CD8-positive, alpha-beta memory T cell (primary cell): ENCODE measurements around the gene TIAM2. TPM values are rescaled to one million over a fixed set of nuclear protein-coding genes. Genes with fewer than 3 reads are reported as not detected.
A peak's percentile ranks its signal among the peaks of the same experiment; 100 is the strongest.
"Not testable (repeated sequence)": the region's sequence is repeated elsewhere in the genome, so short reads cannot be mapped to it uniquely, and the experiment has no call there.

Experiments
- CTCF ChIA-PET: fragments of 350-600 bp; sonication (Branson Sonifier 250); formaldehyde crosslinking; loops from one replicate; lab custom pipeline; 2021; ENCODE audit warnings: antibody characterized with exemption; lab: Charles Lee
- POLR2A ChIA-PET: fragments of 350-600 bp; sonication (Branson Sonifier 250); formaldehyde crosslinking; loops from one replicate; lab custom pipeline; 2021; ENCODE audit warnings: antibody characterized with exemption; lab: Charles Lee
- DNase-seq, 5 donors: peaks; one replicate each; pipeline versions ENCODE4 v3.0.0 to v3.0.0-alpha.2; 2020 to 2022; ENCODE audit warnings: mixed read lengths in 1 of 5
- H3K27ac ChIP-seq: one replicate; pipeline ENCODE4 v1.7.0; 2013; ENCODE audit warnings: low read depth, mild to moderate bottlenecking, low read length, moderate library complexity
- H3K27me3 ChIP-seq: 2 replicates; pipeline ENCODE4 v1.7.0; 2013; ENCODE audit warnings: low read length, mild to moderate bottlenecking; ENCODE audit not compliant: insufficient read depth, poor library complexity, severe bottlenecking
- H3K36me3 ChIP-seq: 2 replicates; pipeline ENCODE4 v1.7.0; 2013; ENCODE audit warnings: mild to moderate bottlenecking, low read length, moderate library complexity; ENCODE audit not compliant: insufficient read depth
- H3K4me1 ChIP-seq: 2 replicates; pipeline ENCODE4 v1.7.0; 2013; ENCODE audit warnings: mild to moderate bottlenecking, low read length, moderate library complexity; ENCODE audit not compliant: insufficient read depth
- H3K4me3 ChIP-seq: 2 replicates; pipeline ENCODE4 v1.7.0; 2013; ENCODE audit warnings: mild to moderate bottlenecking, low read length
- H3K9me3 ChIP-seq: 2 replicates; pipeline ENCODE4 v1.7.0; 2013; ENCODE audit warnings: mild to moderate bottlenecking, low read length
- H3K27ac Mint-ChIP-seq, 8 donors: one replicate each; pipeline ENCODE4 v1.8.0; 2020 to 2021; ENCODE audit warnings: mixed read lengths in 8 of 8, mild to moderate bottlenecking in 6 of 8, inconsistent platforms in 3 of 8, moderate library complexity in 3 of 8
- H3K27me3 Mint-ChIP-seq, 2 donors: one replicate each; pipeline ENCODE4 v1.8.0; 2020 to 2021; ENCODE audit warnings: mixed read lengths in 2 of 2, mild to moderate bottlenecking in 1 of 2, moderate library complexity in 1 of 2
- H3K36me3 Mint-ChIP-seq, 3 donors: one replicate each; pipeline ENCODE4 v1.8.0; 2020 to 2021; ENCODE audit warnings: mixed read lengths in 3 of 3, inconsistent platforms in 1 of 3, mild to moderate bottlenecking in 1 of 3
- H3K4me1 Mint-ChIP-seq, 3 donors: one replicate each; pipeline ENCODE4 v1.8.0; 2020 to 2021; ENCODE audit warnings: mixed read lengths in 3 of 3, inconsistent platforms in 1 of 3, mild to moderate bottlenecking in 1 of 3
- H3K4me3 Mint-ChIP-seq, 7 donors: one replicate each; pipeline ENCODE4 v1.8.0; 2020 to 2021; ENCODE audit warnings: mixed read lengths in 7 of 7, mild to moderate bottlenecking in 6 of 7, moderate library complexity in 4 of 7, inconsistent platforms in 2 of 7
- H3K9me3 Mint-ChIP-seq, 5 donors: one replicate each; pipeline ENCODE4 v1.8.0; 2020 to 2022; ENCODE audit warnings: mixed read lengths in 5 of 5, mild to moderate bottlenecking in 3 of 5, moderate library complexity in 2 of 5, inconsistent platforms in 1 of 5
- polyA plus RNA-seq: library from polyadenylated mRNA; unstranded; fragments of 300-500 nt; fragmentation: Illumina TruSeq; gene quantifications from one replicate; pipeline ENCODE4 v1.2.3, GENCODE V29; 2021
- total RNA-seq, 2 experiments: library from RNA; stranded (reverse); gene quantifications; one replicate each; pipeline ENCODE4 v1.2.3, GENCODE V29; 2021

The TIAM2 gene
- total and polyA plus RNA-seq, 3 experiments from 2014 or later, result 1.1 to 31.1 (median 24.5) TPM

GRCh38 chr6:155004576-155005372 lies 9.7 kb downstream of the TIAM2 start:
- H3K27me3 Mint-ChIP-seq, result peaks cover 3 to 8% of the 10 kb centered on the region in 2 donors
- H3K4me1 Mint-ChIP-seq, result no peaks in the 10 kb centered on the region
- no peak for DNase-seq
- H3K36me3 Mint-ChIP-seq, result no peaks in the 10 kb centered on the region
- Histone ChIP-seq H3K27ac (no peak overlapping the region), H3K9me3 (no peaks in the 10 kb centered on the region), H3K4me3 (no peak overlapping the region), H3K36me3 (no peaks in the 10 kb centered on the region), H3K4me1 (no peaks in the 10 kb centered on the region), H3K27me3 (no peaks in the 10 kb centered on the region)
- no peak overlapping the region for H3K4me3 Mint-ChIP-seq
- ChIA-PET CTCF (no interaction called here), POLR2A (no interaction called here)
- no peak overlapping the region for H3K27ac Mint-ChIP-seq
- no peaks in the 10 kb centered on the region for H3K9me3 Mint-ChIP-seq

GRCh38 chr6:155008625-155009024 lies 13.5 kb downstream of the TIAM2 start:
- H3K4me1 ChIP-seq, result no peaks in the 10 kb centered on the region
- CTCF ChIA-PET, result no interaction called here
- no peaks in the 10 kb centered on the region for H3K36me3 ChIP-seq
- Mint-ChIP-seq H3K4me1 (no peaks in the 10 kb centered on the region), H3K36me3 (no peaks in the 10 kb centered on the region), H3K9me3 (no peaks in the 10 kb centered on the region), H3K4me3 (no peak overlapping the region), H3K27me3 (no peaks in the 10 kb centered on the region), H3K27ac (peak overlapping the region in 1 of 8 donors; percentile 51)
- H3K27ac ChIP-seq, result no peak overlapping the region
- no peaks in the 10 kb centered on the region for H3K9me3 ChIP-seq
- POLR2A ChIA-PET, result no interaction called here
- no peaks in the 10 kb centered on the region for H3K27me3 ChIP-seq
- no peak overlapping the region for H3K4me3 ChIP-seq
- no peak for DNase-seq

- Mint-ChIP-seq H3K4me3 (no peak overlapping the region), H3K36me3 (no peaks in the 10 kb centered on the region), H3K9me3 (no peaks in the 10 kb centered on the region), H3K4me1 (no peaks in the 10 kb centered on the region), H3K27me3 (peaks cover 0 to 3% of the 10 kb centered on the region in 2 donors), H3K27ac (no peak overlapping the region)
- ChIA-PET CTCF (interaction anchor here (1.4 kb wide), 1 partner anchor 8 kb away, joined by 3 read pairs; no protein-coding TSS in a partner anchor), POLR2A (no interaction called here)
- no peak overlapping the region for H3K4me3 ChIP-seq
- no peak overlapping the region for H3K27ac ChIP-seq
- H3K27me3 ChIP-seq, result no peaks in the 10 kb centered on the region
- no peaks in the 10 kb centered on the region for H3K36me3 ChIP-seq
- no peaks in the 10 kb centered on the region for H3K4me1 ChIP-seq
- no peak for DNase-seq
- H3K9me3 ChIP-seq, result no peaks in the 10 kb centered on the region
Observed at GRCh38 chr6:155010940-155011339, 15.8 kb downstream of the TIAM2 start.

GRCh38 chr6:155011809-155012291 lies 16.7 kb downstream of the TIAM2 start:
- Mint-ChIP-seq H3K36me3 (no peaks in the 10 kb centered on the region), H3K27ac (no peak overlapping the region), H3K4me1 (no peaks in the 10 kb centered on the region), H3K27me3 (peaks cover 0 to 3% of the 10 kb centered on the region in 2 donors), H3K4me3 (no peak overlapping the region), H3K9me3 (no peaks in the 10 kb centered on the region)
- H3K4me3 ChIP-seq, result no peak overlapping the region
- no peaks in the 10 kb centered on the region for H3K27me3 ChIP-seq
- POLR2A ChIA-PET, result no interaction called here
- no peak for DNase-seq
- no peaks in the 10 kb centered on the region for H3K36me3 ChIP-seq
- CTCF ChIA-PET, result interaction anchor here (1.4 kb wide), 1 partner anchor 7 kb away, joined by 3 read pairs; no protein-coding TSS in a partner anchor
- no peaks in the 10 kb centered on the region for H3K4me1 ChIP-seq
- no peak overlapping the region for H3K27ac ChIP-seq
- no peaks in the 10 kb centered on the region for H3K9me3 ChIP-seq

GRCh38 chr6:155013457-155013876 lies 18.4 kb downstream of the TIAM2 start:
- Histone ChIP-seq H3K9me3 (no peaks in the 10 kb centered on the region), H3K27ac (no peak overlapping the region), H3K4me3 (no peak overlapping the region), H3K27me3 (no peaks in the 10 kb centered on the region), H3K36me3 (no peaks in the 10 kb centered on the region), H3K4me1 (no peaks in the 10 kb centered on the region)
- H3K9me3 Mint-ChIP-seq, result no peaks in the 10 kb centered on the region
- POLR2A ChIA-PET, result no interaction called here
- H3K27ac Mint-ChIP-seq, result no peak overlapping the region
- no peaks in the 10 kb centered on the region for H3K4me1 Mint-ChIP-seq
- no peaks in the 10 kb centered on the region for H3K36me3 Mint-ChIP-seq
- CTCF ChIA-PET, result no interaction called here
- H3K4me3 Mint-ChIP-seq, result no peak overlapping the region
- DNase-seq, result no peak
- peaks cover 0 to 3% of the 10 kb centered on the region in 2 donors for H3K27me3 Mint-ChIP-seq

- no peaks in the 10 kb centered on the region for H3K4me1 ChIP-seq
- ChIA-PET POLR2A (no interaction called here), CTCF (no interaction called here)
- no peak overlapping the region for H3K27ac ChIP-seq
- Mint-ChIP-seq H3K4me3 (no peak overlapping the region), H3K27ac (no peak overlapping the region), H3K9me3 (no peaks in the 10 kb centered on the region), H3K4me1 (no peaks in the 10 kb centered on the region), H3K36me3 (no peaks in the 10 kb centered on the region), H3K27me3 (peaks cover 0 to 4% of the 10 kb centered on the region in 2 donors)
- no peak for DNase-seq
- no peak overlapping the region for H3K4me3 ChIP-seq
- H3K36me3 ChIP-seq, result no peaks in the 10 kb centered on the region
- H3K9me3 ChIP-seq, result no peaks in the 10 kb centered on the region
- H3K27me3 ChIP-seq, result no peaks in the 10 kb centered on the region
Observed at GRCh38 chr6:155014137-155014536, 19.0 kb downstream of the TIAM2 start.

GRCh38 chr6:155014670-155015300 lies 19.7 kb downstream of the TIAM2 start:
- Histone ChIP-seq H3K4me3 (no peak overlapping the region), H3K27me3 (no peaks in the 10 kb centered on the region), H3K36me3 (no peaks in the 10 kb centered on the region), H3K9me3 (no peaks in the 10 kb centered on the region), H3K27ac (no peak overlapping the region), H3K4me1 (no peaks in the 10 kb centered on the region)
- H3K36me3 Mint-ChIP-seq, result no peaks in the 10 kb centered on the region
- H3K4me3 Mint-ChIP-seq, result no peak overlapping the region
- H3K9me3 Mint-ChIP-seq, result no peaks in the 10 kb centered on the region
- CTCF ChIA-PET, result no interaction called here
- no peak overlapping the region for H3K27ac Mint-ChIP-seq
- POLR2A ChIA-PET, result no interaction called here
- H3K4me1 Mint-ChIP-seq, result no peaks in the 10 kb centered on the region
- DNase-seq, result no peak
- H3K27me3 Mint-ChIP-seq, result peaks cover 0 to 6% of the 10 kb centered on the region in 2 donors

GRCh38 chr6:155018415-155018814 lies 23.3 kb downstream of the TIAM2 start:
- H3K27ac Mint-ChIP-seq, H3K9me3 Mint-ChIP-seq, H3K4me1 Mint-ChIP-seq, DNase-seq, H3K4me3 ChIP-seq, H3K27ac ChIP-seq, H3K4me3 Mint-ChIP-seq, H3K36me3 Mint-ChIP-seq, H3K9me3 ChIP-seq, H3K27me3 Mint-ChIP-seq, H3K4me1 ChIP-seq, POLR2A ChIA-PET, H3K27me3 ChIP-seq, H3K36me3 ChIP-seq: not testable (repeated sequence)
- CTCF ChIA-PET, result interaction anchor here (1.0 to 1.2 kb wide), 2 partner anchors 7 to 14 kb away, joined by 3 read pairs; no protein-coding TSS in a partner anchor
